H9 (cell line): ENCODE results near the gene GPR87. TPM values are rescaled to one million over a fixed set of nuclear protein-coding genes. Genes with fewer than 3 reads are reported as not detected.

Experiments
- DNase-seq: peaks from one replicate; pipeline ENCODE4 v3.0.0-alpha.2; 2017
- H2AFZ ChIP-seq: one replicate; pipeline ENCODE4 v1.6.1; 2013; ENCODE audit warnings: mild to moderate bottlenecking, low read length, control low read depth, moderate library complexity
- H2AK5ac ChIP-seq: 2 replicates; pipeline ENCODE4 v1.6.1; 2013; ENCODE audit warnings: low read length, control low read depth, mixed read lengths; ENCODE audit not compliant: insufficient read length
- H2BK120ac ChIP-seq: one replicate; pipeline ENCODE4 v1.6.1; 2013; ENCODE audit warnings: low read depth, mild to moderate bottlenecking, low read length, control low read depth, inconsistent platforms; ENCODE audit not compliant: poor library complexity, severe bottlenecking
- H2BK12ac ChIP-seq: 2 replicates; pipeline ENCODE4 v1.6.1; 2013; ENCODE audit warnings: low read length, control low read depth, mixed read lengths, low read depth; ENCODE audit not compliant: insufficient read length
- H2BK15ac ChIP-seq: 2 replicates; pipeline ENCODE4 v1.6.1; 2013; ENCODE audit warnings: low read depth, low read length, control low read depth
- H2BK20ac ChIP-seq: one replicate; pipeline ENCODE4 v1.6.1; 2013; ENCODE audit warnings: low read depth, mild to moderate bottlenecking, low read length, control low read depth, inconsistent platforms; ENCODE audit not compliant: poor library complexity, severe bottlenecking
- H2BK5ac ChIP-seq: 2 replicates; pipeline ENCODE4 v1.6.1; 2013; ENCODE audit warnings: low read length, control low read depth, mixed read lengths; ENCODE audit not compliant: insufficient read length
- H3K14ac ChIP-seq: 2 replicates; pipeline ENCODE4 v1.6.1; 2013; ENCODE audit warnings: low read length, control low read depth; ENCODE audit not compliant: insufficient read depth
- H3K18ac ChIP-seq: 2 replicates; pipeline ENCODE4 v1.6.1; 2013; ENCODE audit warnings: low read depth, mild to moderate bottlenecking, mixed read lengths, low read length, control low read depth; ENCODE audit not compliant: insufficient read length
- H3K23ac ChIP-seq: 2 replicates; pipeline ENCODE4 v1.6.1; 2013; ENCODE audit warnings: low read length, control low read depth, mixed read lengths, low read depth; ENCODE audit not compliant: insufficient read length
- H3K23me2 ChIP-seq: 2 replicates; pipeline ENCODE4 v1.6.1; 2013; ENCODE audit warnings: low read depth, mild to moderate bottlenecking, mixed read lengths, low read length, control low read depth; ENCODE audit not compliant: insufficient read length, poor library complexity, severe bottlenecking
- H3K27ac ChIP-seq: 2 replicates; pipeline ENCODE4 v1.5.1; 2013; ENCODE audit warnings: low read length, control low read depth, mixed read lengths, low read depth; ENCODE audit not compliant: insufficient read length
- H3K27me3 ChIP-seq: 2 replicates; pipeline ENCODE4 v1.6.1; 2013; ENCODE audit warnings: low read length, control low read depth, inconsistent platforms; ENCODE audit not compliant: insufficient read depth
- H3K4ac ChIP-seq: 2 replicates; pipeline ENCODE4 v1.6.1; 2013; ENCODE audit warnings: low read depth, mild to moderate bottlenecking, control low read depth, inconsistent platforms, low read length, moderate library complexity
- H3K4me1 ChIP-seq: 2 replicates; pipeline ENCODE4 v1.6.1; 2013; ENCODE audit warnings: low read length, control low read depth, inconsistent platforms; ENCODE audit not compliant: insufficient read depth
- H3K4me2 ChIP-seq: 2 replicates; pipeline ENCODE4 v1.6.1; 2013; ENCODE audit warnings: low read length, control low read depth, mixed read lengths; ENCODE audit not compliant: insufficient read length, insufficient read depth
- H3K56ac ChIP-seq: 2 replicates; pipeline ENCODE4 v1.6.1; 2013; ENCODE audit warnings: low read depth, mild to moderate bottlenecking, mixed read lengths, low read length, control low read depth; ENCODE audit not compliant: insufficient read length
- H3K79me1 ChIP-seq: 2 replicates; pipeline ENCODE4 v1.6.1; 2013; ENCODE audit warnings: low read depth, mild to moderate bottlenecking, moderate library complexity, low read length, control low read depth, inconsistent platforms; ENCODE audit not compliant: insufficient read depth, poor library complexity, severe bottlenecking
- H3K79me2 ChIP-seq: 2 replicates; pipeline ENCODE4 v1.6.1; 2013; ENCODE audit warnings: low read length, control low read depth, inconsistent platforms; ENCODE audit not compliant: insufficient read depth
- H3K9ac ChIP-seq: 2 replicates; pipeline ENCODE4 v1.6.1; 2013; ENCODE audit warnings: low read length, control low read depth, mixed read lengths; ENCODE audit not compliant: insufficient read length; ENCODE audit errors: extremely low read depth
- H3K9me3 ChIP-seq: one replicate; pipeline ENCODE4 v1.6.1; 2013; ENCODE audit warnings: low read depth, low read length, inconsistent platforms; ENCODE audit not compliant: control insufficient read depth
- H3T11ph ChIP-seq: one replicate; pipeline ENCODE4 v1.6.1; 2013; ENCODE audit warnings: mild to moderate bottlenecking, low read length, control low read depth, inconsistent platforms
- H4K20me1 ChIP-seq: one replicate; pipeline ENCODE4 v1.6.1; 2013; ENCODE audit not compliant: control insufficient read depth, insufficient read length, insufficient read depth
- H4K5ac ChIP-seq: 2 replicates; pipeline ENCODE4 v1.6.1; 2013; ENCODE audit warnings: low read depth, mild to moderate bottlenecking, mixed read lengths, low read length, control low read depth; ENCODE audit not compliant: insufficient read length
- H4K8ac ChIP-seq: replicated peaks from 2 replicates; pipeline ENCODE4 v1.6.1; 2013; ENCODE audit warnings: low read length, control low read depth, mixed read lengths, low read depth; ENCODE audit not compliant: insufficient read length
- H4K91ac ChIP-seq: 2 replicates; pipeline ENCODE4 v1.6.1; 2013; ENCODE audit warnings: low read depth, mild to moderate bottlenecking, moderate library complexity, mixed read lengths, low read length, control low read depth; ENCODE audit not compliant: insufficient read length
- H3K27ac Mint-ChIP-seq, 3 experiments: 2 replicates in 2 of 3; 3 replicates in 1 of 3; pipeline ENCODE4 v1.8.0; 2020 to 2021; ENCODE audit warnings: mixed read lengths in 3 of 3, mild to moderate bottlenecking in 1 of 3, moderate library complexity in 1 of 3
- H3K27me3 Mint-ChIP-seq: 2 replicates; pipeline ENCODE4 v1.8.0; 2021; ENCODE audit warnings: low read depth, mild to moderate bottlenecking, moderate library complexity, mixed read lengths
- H3K36me3 Mint-ChIP-seq, 3 experiments: 2 replicates in 2 of 3; 3 replicates in 1 of 3; pipeline ENCODE4 v1.8.0; 2020 to 2021; ENCODE audit warnings: low read depth in 3 of 3, mixed read lengths in 3 of 3; ENCODE audit not compliant: insufficient read depth in 1 of 3
- H3K4me1 Mint-ChIP-seq, 2 experiments: 2 replicates each; pipeline ENCODE4 v1.8.0; 2020; ENCODE audit warnings: mixed read lengths in 2 of 2
- H3K4me3 Mint-ChIP-seq, 2 experiments: 2 replicates in 1 of 2; 3 replicates in 1 of 2; pipeline ENCODE4 v1.8.0; 2020 to 2021; ENCODE audit warnings: mild to moderate bottlenecking in 2 of 2, mixed read lengths in 2 of 2, moderate library complexity in 1 of 2
- H3K9me3 Mint-ChIP-seq, 2 experiments: 2 replicates in 1 of 2; 3 replicates in 1 of 2; pipeline ENCODE4 v1.8.0; 2020; ENCODE audit warnings: mild to moderate bottlenecking in 2 of 2, mixed read lengths in 2 of 2, moderate library complexity in 1 of 2
- CTCF ChIP-seq: fragments of 200-600 bp; sonication (generic); conservative IDR thresholded peaks from 3 replicates; pipeline ENCODE4 v1.8.0; 2021; ENCODE audit warnings: antibody characterized with exemption, mild to moderate bottlenecking
- WGBS: extraction: QIAGEN DNeasy Blood & Tissue Kit; methylation state at CpG from one replicate; pipeline ENCODE4 v1.1.7; 2013; ENCODE audit warnings: missing lambda C conversion rate, low lambda C conversion rate, mixed read lengths; ENCODE audit not compliant: insufficient read length; ENCODE audit errors: extremely low coverage; 5-methylcytosine and 5-hydroxymethylcytosine counted together
- total RNA-seq: library from RNA; stranded (reverse); gene quantifications from 2 replicates; pipeline ENCODE4 v1.2.1, GENCODE V29; 2021

GPR87 gene
- total RNA-seq, 1 experiment from 2014 or later = 0.33 TPM

GRCh38 chr3:151345859-151346258 lies 29.2 kb upstream of the GPR87 start:
- no peaks in the 10 kb centered on the region for H3K9me3 ChIP-seq
- Mint-ChIP-seq H3K4me3 (no peak overlapping the region), H3K9me3 (no peaks in the 10 kb centered on the region), H3K27ac (no peak overlapping the region; a peak in 1 of 7 replicates), H3K4me1 (peaks cover 14 to 29% of the 10 kb centered on the region in 2 experiments), H3K27me3 (no peaks in the 10 kb centered on the region), H3K36me3 (no peaks in the 10 kb centered on the region)
- no peak overlapping the region for H3K9ac ChIP-seq
- H2AK5ac ChIP-seq = no peak overlapping the region
- DNase-seq = no peak
- H3K4ac ChIP-seq = no peak overlapping the region
- H3K23me2 ChIP-seq = no peaks in the 10 kb centered on the region
- no CpG with 5 or more reads among the region's 2 CpGs for WGBS
- H3K56ac ChIP-seq = no peak overlapping the region
- no peak overlapping the region for H3K23ac ChIP-seq
- no peak overlapping the region for H2BK12ac ChIP-seq
- H2AFZ ChIP-seq = no peak overlapping the region
- no peaks in the 10 kb centered on the region for H3K79me2 ChIP-seq
- H3K14ac ChIP-seq = no peak overlapping the region
- H2BK5ac ChIP-seq = no peak overlapping the region
- no peak overlapping the region for H2BK120ac ChIP-seq
- H2BK20ac ChIP-seq = no peak overlapping the region
- no peak overlapping the region for H3T11ph ChIP-seq
- no peaks in the 10 kb centered on the region for H3K79me1 ChIP-seq
- no peak overlapping the region for H4K8ac ChIP-seq
- no peak overlapping the region for H3K4me2 ChIP-seq
- no peaks in the 10 kb centered on the region for H3K27me3 ChIP-seq
- H3K4me1 ChIP-seq = peaks cover 4% of the 10 kb centered on the region
- no peak overlapping the region for H4K5ac ChIP-seq
- H2BK15ac ChIP-seq = no peak overlapping the region
- no peak overlapping the region for H4K91ac ChIP-seq
- H3K18ac ChIP-seq = no peak overlapping the region
- no peak for TF ChIP-seq CTCF
- H4K20me1 ChIP-seq = no peaks in the 10 kb centered on the region
- no peak overlapping the region for H3K27ac ChIP-seq
